HCT116 (cell line): Measurements from ENCODE around the gene ADGRG6. TPM values are rescaled to one million over a fixed set of nuclear protein-coding genes. Genes with fewer than 3 reads are reported as not detected.

Experiments
- ATAC-seq: fragments of 200-7000 bp; cut with Tn5 transposase; 2 replicates; pipeline ENCODE4 v1.9.1; 2020; ENCODE audit warnings: mild to moderate bottlenecking, moderate library complexity
- BruUV-seq: library from RNA; stranded (reverse); fragments of 400-500 nt; replicated peaks from 2 replicates; lab custom pipeline; 2021; lab: Mats Ljungman, UMichigan
- CTCF ChIA-PET: fragments of 300-600 bp; sonication (Branson Sonifier 250); formaldehyde crosslinking; loops from one replicate; lab custom pipeline; 2021; ENCODE audit warnings: antibody characterized with exemption; lab: Charles Lee
- POLR2A ChIA-PET: fragments of 300-600, 350-600 bp; sonication (Branson Sonifier 250); formaldehyde crosslinking; loops from one replicate; lab custom pipeline; 2021; ENCODE audit warnings: antibody characterized with exemption; lab: Charles Lee
- RAD21 ChIA-PET, 2 experiments: fragments of 300-600 bp; sonication (Branson Sonifier 250); formaldehyde crosslinking; loops; one replicate each; lab custom pipeline; 2023; ENCODE audit warnings: low total read pairs in 2 of 2; ENCODE audit not compliant: uncharacterized antibody in 2 of 2, unreplicated experiment in 2 of 2, low non-redundant PET in 1 of 2; lab: Charles Lee
- DNase-seq: peaks from one replicate; pipeline ENCODE4 v3.0.0-alpha.2; 2010; ENCODE audit warnings: low read depth, low spot score
- H2AFZ ChIP-seq: fragments of 200-600 bp; shearing (Covaris generic), sonication (generic); 2 replicates; pipeline ENCODE4 v1.6.1; 2017; ENCODE audit warnings: low read depth, mixed run types, mixed read lengths, antibody characterized with exemption, low read length; ENCODE audit not compliant: poor library complexity, severe bottlenecking
- H3K27ac ChIP-seq: 2 replicates; pipeline ENCODE4 v1.5.1; 2012; ENCODE audit warnings: low read depth, low read length
- H3K27me3 ChIP-seq: fragments of 200-600 bp; sonication (generic); 2 replicates; pipeline ENCODE4 v1.6.1; 2016; ENCODE audit warnings: mixed run types, low read length, mixed read lengths; ENCODE audit not compliant: insufficient read depth
- H3K36me3 ChIP-seq, 2 experiments: fragments of 200-500 bp in 1 of 2; fragments of 200-600 bp in 1 of 2; sonication (Bioruptor generic) in 1 of 2; sonication (generic) in 1 of 2; 2 replicates each; pipeline versions ENCODE4 v1.5.1 to v1.6.1; 2014 to 2016; ENCODE audit warnings: low read length in 2 of 2, inconsistent platforms in 1 of 2, mixed read lengths in 1 of 2, mixed run types in 1 of 2; ENCODE audit not compliant: insufficient read depth in 2 of 2, control insufficient read depth in 1 of 2
- H3K4me1 ChIP-seq, 2 experiments: fragments of 200-600 bp in 1 of 2; sonication (generic) in 1 of 2; 2 replicates each; pipeline versions ENCODE4 v1.5.1 to v1.6.1; 2012 to 2017; ENCODE audit warnings: low read length in 2 of 2, inconsistent platforms in 1 of 2, mild to moderate bottlenecking in 1 of 2, mixed read lengths in 1 of 2, mixed run types in 1 of 2, moderate library complexity in 1 of 2; ENCODE audit not compliant: insufficient read depth in 2 of 2, control insufficient read depth in 1 of 2
- H3K4me2 ChIP-seq: fragments of 200-600 bp; sonication (generic); 2 replicates; pipeline ENCODE4 v1.6.1; 2017; ENCODE audit warnings: mixed run types, low read length, mixed read lengths
- H3K4me3 ChIP-seq, 2 experiments: fragments of 200-600 bp in 1 of 2; sonication (generic) in 1 of 2; replicated peaks in 1 of 2; 2 replicates each; pipeline ENCODE4 v1.5.1; 2011 to 2016; ENCODE audit warnings: low read length in 2 of 2, control low read depth in 1 of 2, low read depth in 1 of 2, mild to moderate bottlenecking in 1 of 2, mixed read lengths in 1 of 2, mixed run types in 1 of 2
- H3K79me2 ChIP-seq: fragments of 200-600 bp; sonication (generic); 2 replicates; pipeline ENCODE4 v1.6.1; 2017; ENCODE audit warnings: mild to moderate bottlenecking, mixed run types, low read length, moderate library complexity, mixed read lengths; ENCODE audit not compliant: insufficient read depth
- H3K9ac ChIP-seq: fragments of 200-600 bp; sonication (generic); 2 replicates; pipeline ENCODE4 v1.6.1; 2016; ENCODE audit warnings: low read length, mixed read lengths
- H3K9me2 ChIP-seq: fragments of 200-600 bp; sonication (generic), shearing (Covaris generic); 2 replicates; pipeline ENCODE4 v1.6.1; 2017; ENCODE audit warnings: mixed run types, mild to moderate bottlenecking, moderate library complexity; ENCODE audit not compliant: insufficient read depth
- H3K9me3 ChIP-seq, 2 experiments: fragments of 200-500 bp in 1 of 2; fragments of 200-600 bp in 1 of 2; sonication (Bioruptor generic) in 1 of 2; sonication (generic) in 1 of 2; 2 replicates each; pipeline ENCODE4 v1.6.1; 2014 to 2017; ENCODE audit warnings: low read length in 2 of 2, mixed read lengths in 2 of 2, inconsistent platforms in 1 of 2, low read depth in 1 of 2, mild to moderate bottlenecking in 1 of 2, mixed run types in 1 of 2, moderate library complexity in 1 of 2; ENCODE audit not compliant: control insufficient read depth in 1 of 2, insufficient read depth in 1 of 2
- H4K20me1 ChIP-seq: fragments of 200-600 bp; sonication (generic), shearing (Covaris generic); 2 replicates; pipeline ENCODE4 v1.6.1; 2017; ENCODE audit warnings: mixed run types, mild to moderate bottlenecking, moderate library complexity; ENCODE audit not compliant: insufficient read depth
- CTCF ChIP-seq, 3 experiments: fragments of 200-600 bp in 1 of 3; sonication (generic) in 1 of 3; IDR thresholded peaks in 2 of 3; conservative IDR thresholded peaks in 1 of 3; 2 replicates each; pipeline ENCODE4 v1.5.1; 2012 to 2017; ENCODE audit warnings: low read depth in 2 of 3, low read length in 2 of 3, antibody characterized with exemption in 1 of 3, borderline replicate concordance in 1 of 3, control low read depth in 1 of 3, mild to moderate bottlenecking in 1 of 3, mixed read lengths in 1 of 3, mixed run types in 1 of 3, moderate library complexity in 1 of 3; ENCODE audit not compliant: insufficient read depth in 1 of 3
- ELF1 ChIP-seq: IDR thresholded peaks from 2 replicates; pipeline ENCODE4 v1.6.1; 2012; ENCODE audit warnings: low read depth, borderline replicate concordance
- EZH2phosphoT487 ChIP-seq: fragments of 200-600 bp; IDR thresholded peaks from 2 replicates; pipeline ENCODE4 v1.6.1; 2018; ENCODE audit warnings: antibody characterized with exemption, borderline replicate concordance
- JUND ChIP-seq: IDR thresholded peaks from 2 replicates; pipeline ENCODE4 v1.6.1; 2012
- POLR2AphosphoS5 ChIP-seq: IDR thresholded peaks from 2 replicates; pipeline ENCODE4 v1.6.1; 2011; ENCODE audit warnings: mild to moderate bottlenecking, low read depth, low read length, moderate library complexity
- REST ChIP-seq: IDR thresholded peaks from 2 replicates; pipeline ENCODE4 v1.6.1; 2012; ENCODE audit warnings: low read depth
- SIN3A ChIP-seq: IDR thresholded peaks from 2 replicates; pipeline ENCODE4 v1.6.1; 2012; ENCODE audit warnings: low read depth
- SP1 ChIP-seq: IDR thresholded peaks from 2 replicates; pipeline ENCODE4 v1.6.1; 2012; ENCODE audit warnings: low read depth
- YY1 ChIP-seq: IDR thresholded peaks from 2 replicates; pipeline ENCODE4 v1.6.1; 2011; ENCODE audit warnings: low read length, low read depth, moderate library complexity, mild to moderate bottlenecking; ENCODE audit not compliant: insufficient replicate concordance; ENCODE audit errors: extremely low read depth
- ZBTB33 ChIP-seq: IDR thresholded peaks from 2 replicates; pipeline ENCODE4 v1.6.1; 2011; ENCODE audit warnings: mild to moderate bottlenecking, low read length, moderate library complexity; ENCODE audit not compliant: insufficient replicate concordance; ENCODE audit errors: extremely low read depth
- ZNF274 ChIP-seq: fragments of 200-500 bp; sonication (Bioruptor generic); IDR thresholded peaks from 2 replicates; pipeline ENCODE4 v1.6.1; 2014; ENCODE audit warnings: mild to moderate bottlenecking, low read depth, low read length, inconsistent platforms
- intact Hi-C: fragments of 100-400 bp; cut with micrococcal nuclease; formaldehyde crosslinking; loops from 2 replicates; pipeline ENCODE4 v1.10.0; 2022
- total RNA-seq: library from RNA; stranded (reverse); gene quantifications from one replicate; pipeline ENCODE4 v1.2.1, GENCODE V29; 2021; ENCODE audit not compliant: unreplicated experiment
- TF ChIP-seq, protein P1 (sequence below): IDR thresholded peaks from 2 replicates; pipeline ENCODE4 v1.6.1; 2012

The ADGRG6 gene
- total RNA-seq, 1 experiment from 2014 or later: 67.9 TPM

DNA sequence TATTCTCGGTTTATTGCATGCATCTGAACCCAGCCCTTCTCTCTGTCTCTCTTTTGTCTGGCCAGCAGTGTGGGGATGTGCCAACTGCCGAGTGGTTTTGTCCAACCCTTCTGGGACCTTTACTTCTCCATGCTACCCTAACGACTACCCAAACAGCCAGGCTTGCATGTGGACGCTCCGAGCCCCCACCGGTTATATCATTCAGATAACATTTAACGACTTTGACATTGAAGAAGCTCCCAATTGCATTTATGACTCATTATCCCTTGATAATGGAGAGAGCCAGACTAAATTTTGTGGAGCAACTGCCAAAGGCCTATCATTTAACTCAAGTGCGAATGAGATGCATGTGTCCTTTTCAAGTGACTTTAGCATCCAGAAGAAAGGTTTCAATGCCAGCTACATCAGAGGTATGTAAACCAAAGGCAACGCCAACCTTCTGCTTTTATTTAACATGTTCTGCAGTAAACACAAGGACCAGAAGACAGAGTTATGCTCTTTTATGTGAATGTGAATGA, 65.8 kb downstream of the ADGRG6 start:
- RAD21 ChIA-PET: no interaction called here
- intact Hi-C loops: no loop called here
- BruUV-seq: no TSS peak
- Histone ChIP-seq H3K4me1 (peaks cover 18 to 19% of the 10 kb centered on the region in 2 experiments), H3K79me2 (peaks cover 24% of the 10 kb centered on the region), H2AFZ (no peak overlapping the region), H3K9me3 (no peaks in the 10 kb centered on the region), H3K4me2 (no peak overlapping the region), H3K4me3 (no peak overlapping the region), H3K27me3 (no peaks in the 10 kb centered on the region), H3K27ac (no peak overlapping the region), H4K20me1 (no peaks in the 10 kb centered on the region), H3K9ac (no peak overlapping the region), H3K36me3 (no peaks in the 10 kb centered on the region), H3K9me2 (no peaks in the 10 kb centered on the region)
- ATAC-seq (no peak), DNase-seq (no peak)
- POLR2A ChIA-PET: no interaction called here
- CTCF ChIA-PET: no interaction called here
- no peak for TF ChIP-seq YY1

DNA sequence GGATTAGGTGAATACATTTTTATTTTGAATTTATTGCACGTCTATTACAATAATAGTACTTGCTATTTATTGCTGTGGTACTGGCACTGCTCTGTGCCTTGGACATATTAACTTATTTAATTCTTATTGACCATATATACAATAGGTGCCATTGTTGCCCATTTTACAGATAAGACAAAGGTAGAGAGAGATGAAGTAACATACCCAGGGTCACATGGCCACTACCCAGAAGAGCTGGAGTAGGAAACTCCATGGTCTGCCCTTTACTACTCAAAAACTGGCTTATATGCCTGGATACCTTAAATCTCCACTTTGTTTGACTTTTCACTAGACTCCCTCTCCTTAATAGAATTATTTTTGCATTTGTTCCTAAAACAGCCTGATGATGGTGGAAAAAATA, 67.5 kb downstream of the ADGRG6 start:
- Histone ChIP-seq H2AFZ (no peak overlapping the region), H3K36me3 (no peaks in the 10 kb centered on the region), H3K27ac (no peak overlapping the region), H3K27me3 (no peaks in the 10 kb centered on the region), H3K4me3 (no peak overlapping the region), H3K9me2 (no peaks in the 10 kb centered on the region), H3K9ac (no peak overlapping the region), H4K20me1 (no peaks in the 10 kb centered on the region), H3K4me1 (peaks cover 35 to 36% of the 10 kb centered on the region in 2 experiments), H3K4me2 (no peak overlapping the region), H3K9me3 (no peaks in the 10 kb centered on the region), H3K79me2 (peaks cover 31% of the 10 kb centered on the region)
- ChIA-PET CTCF (no interaction called here), POLR2A (no interaction called here), RAD21 (no interaction called here)
- ATAC-seq: no peak
- no TSS peak for BruUV-seq
- intact Hi-C loops: no loop called here
- no peak for DNase-seq
- TF ChIP-seq EZH2phosphoT487: no peak
- TF ChIP-seq CTCF (IDR thresholded peaks at IDR 0.05 in 2 of 3, conservative IDR thresholded peaks at IDR 0.05 in 1 of 3; ENCODE audit: borderline replicate concordance in 1 of 3, insufficient read depth in 1 of 3, low read depth in 2 of 3, low read length in 2 of 3): no peak
- TF ChIP-seq, protein P1, sequence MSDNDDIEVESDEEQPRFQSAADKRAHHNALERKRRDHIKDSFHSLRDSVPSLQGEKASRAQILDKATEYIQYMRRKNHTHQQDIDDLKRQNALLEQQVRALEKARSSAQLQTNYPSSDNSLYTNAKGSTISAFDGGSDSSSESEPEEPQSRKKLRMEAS: no peak
- no peak for TF ChIP-seq POLR2AphosphoS5
- TF ChIP-seq SIN3A: no peak
- no peak for TF ChIP-seq JUND
- no peak for TF ChIP-seq ZNF274
- no peak for TF ChIP-seq REST
- TF ChIP-seq SP1: no peak
- TF ChIP-seq ELF1: no peak
- no peak for TF ChIP-seq ZBTB33
